ENCODE data around the gene MLXIP. TPM values are rescaled to one million over a fixed set of nuclear protein-coding genes. Genes with fewer than 3 reads are reported as not detected.

Gene MLXIP
- total and polyA plus RNA-seq, 2 of the 13 experiments (the other 11 are each of a cell fraction or from before 2014, with no cell fraction given): 5.3 to 6.7 TPM

DNA sequence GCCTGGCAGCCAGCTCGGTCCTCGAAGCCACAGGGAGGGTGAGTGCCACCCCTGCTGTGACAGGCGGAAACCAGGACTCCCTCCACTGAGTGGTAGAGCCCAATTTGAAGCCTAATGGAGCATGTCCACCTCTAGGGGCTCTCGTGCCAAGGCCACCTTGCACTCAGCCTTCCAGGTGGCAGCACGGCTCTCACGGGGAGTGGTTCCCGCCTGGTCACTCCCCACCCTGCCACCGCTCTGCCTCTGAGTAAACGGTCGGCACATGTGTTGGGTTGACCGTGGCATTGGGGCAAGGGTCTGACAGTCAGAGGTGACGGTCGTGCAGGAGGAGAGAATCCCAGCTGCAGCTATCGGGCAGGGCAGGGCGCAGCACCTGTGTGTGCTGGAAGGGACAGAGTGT is 60.7 kb downstream of the MLXIP start (continued):
- TF ChIP-seq, protein P1, sequence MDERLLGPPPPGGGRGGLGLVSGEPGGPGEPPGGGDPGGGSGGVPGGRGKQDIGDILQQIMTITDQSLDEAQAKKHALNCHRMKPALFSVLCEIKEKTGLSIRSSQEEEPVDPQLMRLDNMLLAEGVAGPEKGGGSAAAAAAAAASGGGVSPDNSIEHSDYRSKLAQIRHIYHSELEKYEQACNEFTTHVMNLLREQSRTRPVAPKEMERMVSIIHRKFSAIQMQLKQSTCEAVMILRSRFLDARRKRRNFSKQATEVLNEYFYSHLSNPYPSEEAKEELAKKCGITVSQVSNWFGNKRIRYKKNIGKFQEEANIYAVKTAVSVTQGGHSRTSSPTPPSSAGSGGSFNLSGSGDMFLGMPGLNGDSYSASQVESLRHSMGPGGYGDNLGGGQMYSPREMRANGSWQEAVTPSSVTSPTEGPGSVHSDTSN (CRISPR knock-in tag; IDR thresholded peaks at IDR 0.05): no peak
- TF ChIP-seq DNMT1 (CRISPR knock-in tag; IDR thresholded peaks at IDR 0.05): no peak
- TF ChIP-seq ZNF775 (CRISPR knock-in tag; IDR thresholded peaks at IDR 0.05; ENCODE audit: borderline replicate concordance): no peak
- TF ChIP-seq, protein P2, sequence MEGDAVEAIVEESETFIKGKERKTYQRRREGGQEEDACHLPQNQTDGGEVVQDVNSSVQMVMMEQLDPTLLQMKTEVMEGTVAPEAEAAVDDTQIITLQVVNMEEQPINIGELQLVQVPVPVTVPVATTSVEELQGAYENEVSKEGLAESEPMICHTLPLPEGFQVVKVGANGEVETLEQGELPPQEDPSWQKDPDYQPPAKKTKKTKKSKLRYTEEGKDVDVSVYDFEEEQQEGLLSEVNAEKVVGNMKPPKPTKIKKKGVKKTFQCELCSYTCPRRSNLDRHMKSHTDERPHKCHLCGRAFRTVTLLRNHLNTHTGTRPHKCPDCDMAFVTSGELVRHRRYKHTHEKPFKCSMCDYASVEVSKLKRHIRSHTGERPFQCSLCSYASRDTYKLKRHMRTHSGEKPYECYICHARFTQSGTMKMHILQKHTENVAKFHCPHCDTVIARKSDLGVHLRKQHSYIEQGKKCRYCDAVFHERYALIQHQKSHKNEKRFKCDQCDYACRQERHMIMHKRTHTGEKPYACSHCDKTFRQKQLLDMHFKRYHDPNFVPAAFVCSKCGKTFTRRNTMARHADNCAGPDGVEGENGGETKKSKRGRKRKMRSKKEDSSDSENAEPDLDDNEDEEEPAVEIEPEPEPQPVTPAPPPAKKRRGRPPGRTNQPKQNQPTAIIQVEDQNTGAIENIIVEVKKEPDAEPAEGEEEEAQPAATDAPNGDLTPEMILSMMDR (CRISPR knock-in tag; IDR thresholded peaks at IDR 0.05): no peak

GRCh38 chr12:122139941-122140340 is 61.4 kb downstream of the MLXIP start:
- Histone ChIP-seq H2AFZ (ENCODE audit: low read length) (no peak overlapping the region), H4K20me1 (ENCODE audit: insufficient read depth, low read length) (no peaks in the 10 kb centered on the region), H3K9me3 (ENCODE audit: low read length) (no peaks in the 10 kb centered on the region), H3K9ac (ENCODE audit: insufficient read depth, low read depth, low read length) (no peak overlapping the region), H3K4me2 (ENCODE audit: low read depth, low read length) (no peak overlapping the region), H3K27ac (ENCODE audit: extremely low read length, insufficient read depth, low read length) (no peak overlapping the region), H3K79me2 (ENCODE audit: insufficient read depth, low read length) (no peaks in the 10 kb centered on the region), H3K27me3 (ENCODE audit: control insufficient read depth in 1 of 2, insufficient read depth in 2 of 2, low read length in 2 of 2) (no peaks in the 10 kb centered on the region), H3K36me3 (replicated peaks in 1 of 2; ENCODE audit: control insufficient read depth in 1 of 2, insufficient read depth in 2 of 2, low read length in 2 of 2) (peaks cover 11 to 13% of the 10 kb centered on the region in 2 experiments; a peak in 2 of 5 replicates), H3K4me1 (ENCODE audit: insufficient read depth, low read length) (no peaks in the 10 kb centered on the region), H3K4me3 (replicated peaks in 1 of 3; ENCODE audit: insufficient read depth in 1 of 3, low read depth in 2 of 3, low read length in 3 of 3) (no peak overlapping the region)
- ChIA-PET POLR2A (no interaction called here), CTCF (ENCODE audit: low intra/inter-chr PET ratio, low total read pairs) (no interaction called here)
- intact Hi-C loops (cut with micrococcal nuclease; ENCODE audit: unreplicated experiment): no loop called here
- ATAC-seq: no peak
- in situ Hi-C loops (cut with HindIII; ENCODE audit: extremely low pct_ligation_motif_present, low pct_unique_long_range_greater_than_20kb): loop anchor here (5.0 kb wide), 1 partner anchor 57 kb away; no protein-coding TSS in a partner anchor
- BruUV-seq (replicated peaks): no TSS peak
- 94% methylated on average over 6 of the region's 8 CpGs for WGBS (ENCODE audit: low lambda C conversion rate)
- DNase-seq (ENCODE audit: low spot score): no peak
- FAIRE-seq: no peak
- TF ChIP-seq ZNF672 (CRISPR knock-in tag; IDR thresholded peaks at IDR 0.05): no peak
- TF ChIP-seq ZNF296 (CRISPR knock-in tag; conservative IDR thresholded peaks at IDR 0.05): no peak
- TF ChIP-seq HDAC2 (CRISPR knock-in tag; IDR thresholded peaks at IDR 0.05): no peak
- TF ChIP-seq ZMAT3 (CRISPR knock-in tag; conservative IDR thresholded peaks at IDR 0.05): no peak
- TF ChIP-seq, protein P3, sequence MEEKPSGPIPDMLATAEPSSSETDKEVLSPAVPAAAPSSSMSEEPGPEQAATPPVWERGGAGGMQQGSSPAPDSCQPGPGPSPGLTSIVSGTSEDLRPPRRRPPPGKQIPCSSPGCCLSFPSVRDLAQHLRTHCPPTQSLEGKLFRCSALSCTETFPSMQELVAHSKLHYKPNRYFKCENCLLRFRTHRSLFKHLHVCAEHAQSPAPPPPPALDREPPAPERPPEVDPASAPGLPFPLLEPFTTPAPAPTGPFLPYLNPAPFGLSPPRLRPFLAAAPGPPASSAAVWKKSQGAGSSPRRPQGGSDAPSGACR (CRISPR knock-in tag; IDR thresholded peaks at IDR 0.05): no peak
- no peak for TF ChIP-seq ZNF362 (CRISPR knock-in tag; IDR thresholded peaks at IDR 0.05; ENCODE audit: borderline replicate concordance)
- no peak for TF ChIP-seq GMEB1 (CRISPR knock-in tag; IDR thresholded peaks at IDR 0.05; ENCODE audit: borderline replicate concordance)
- TF ChIP-seq CBX2 (IDR thresholded peaks at IDR 0.05; ENCODE audit: low read depth, low read length): no peak
- no peak for TF ChIP-seq CBX2 (CRISPR knock-in tag; IDR thresholded peaks at IDR 0.05; ENCODE audit: low read depth)
- TF ChIP-seq PREB (CRISPR knock-in tag; IDR thresholded peaks at IDR 0.05): no peak
- TF ChIP-seq CCAR2 (optimal IDR thresholded peaks at IDR 0.05; ENCODE audit: low read depth, low read length): no peak
- no peak for TF ChIP-seq SYNCRIP (IDR thresholded peaks at IDR 0.05; ENCODE audit: insufficient read depth, low read depth, low read length)
